ENCODE data around the gene TSPAN6.

TSPAN6 gene

DNA sequence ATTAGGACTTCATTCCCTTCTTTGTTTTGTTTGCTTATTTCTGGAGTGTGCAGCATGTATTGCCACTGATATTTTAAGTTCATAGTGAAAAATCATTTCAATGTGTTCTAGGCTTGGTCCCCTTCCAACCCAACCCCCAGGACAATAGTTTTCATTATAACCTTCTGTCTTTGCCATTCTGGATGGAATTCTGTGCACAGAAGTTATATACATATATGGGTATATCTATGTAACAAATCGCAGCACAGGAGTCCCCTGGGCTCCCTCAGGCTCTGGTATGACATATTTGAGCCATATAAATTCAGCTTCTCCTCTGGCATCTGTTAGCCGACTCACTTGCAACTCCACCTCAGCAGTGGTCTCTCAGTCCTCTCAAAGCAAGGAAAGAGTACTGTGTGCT, 52.0 kb downstream of the TSPAN6 start, which contains the start of gene TNMD:
Gene TNMD, plus strand, starts transcription at position 326 of the 400 bp plus-strand sequence. CDS start 83 bp downstream, outside the sequence.
- no peak for DNase-seq (ENCODE audit: low read depth in 2 of 2)
